SHP77 treated with DMSO at 0.1 percent for 48 hours (cell line): ENCODE measurements around the gene DLGAP1.

ENCODE experiments used
- DNase-seq: peaks from one replicate; lab custom pipeline; 2025; lab: John Stamatoyannopoulos, UW

DLGAP1 gene

GRCh38 chr18:3773303-3773702, 681.8 kb downstream of the DLGAP1 start:
- DNase-seq, result no peak

GRCh38 chr18:3771121-3771971, 683.8 kb downstream of the DLGAP1 start:
- no peak for DNase-seq

- no peak for DNase-seq
Observed at GRCh38 chr18:3761266-3761665, 693.8 kb downstream of the DLGAP1 start.

DNA sequence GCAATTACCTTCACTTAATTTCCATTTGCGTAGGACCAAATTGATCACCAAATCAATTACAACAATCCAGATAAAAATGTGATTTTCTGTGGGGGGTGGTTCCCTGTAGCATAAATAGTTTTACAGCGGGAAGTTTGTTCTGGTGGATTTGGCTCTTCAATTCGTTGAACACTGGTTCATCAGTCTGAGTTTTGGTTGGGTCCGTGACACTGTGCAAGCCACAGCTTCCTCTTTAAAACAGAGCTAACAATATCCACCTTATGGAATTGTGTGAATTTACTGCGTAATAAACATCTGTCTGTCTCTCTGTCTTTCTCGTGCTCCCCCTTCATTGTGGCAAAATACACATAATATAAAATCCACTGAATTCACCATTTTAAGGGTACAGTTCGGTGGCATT, 694.4 kb downstream of the DLGAP1 start:
- DNase-seq, result no peak

DNA sequence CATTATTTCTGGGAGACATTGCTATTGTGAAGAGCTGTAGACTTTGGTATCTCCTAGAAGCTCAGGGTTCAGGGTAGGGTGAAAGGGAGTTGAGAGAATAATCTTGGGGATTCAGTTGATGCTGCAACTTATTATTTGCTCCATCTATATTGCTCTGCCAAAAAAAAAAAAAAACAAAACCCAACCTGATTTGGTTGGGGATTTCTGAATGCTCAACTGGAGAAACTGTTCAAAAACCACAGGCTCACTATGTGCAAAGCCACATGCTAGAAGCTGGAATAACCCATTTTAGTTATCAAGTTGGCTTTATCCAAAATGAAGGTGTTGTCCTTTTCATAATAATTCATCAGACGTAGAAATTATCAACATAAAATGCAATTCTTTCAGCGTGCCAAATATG, 696.0 kb downstream of the DLGAP1 start:
- no peak for DNase-seq

GRCh38 chr18:3758531-3758930, 696.6 kb downstream of the DLGAP1 start:
- DNase-seq, result no peak

DNA sequence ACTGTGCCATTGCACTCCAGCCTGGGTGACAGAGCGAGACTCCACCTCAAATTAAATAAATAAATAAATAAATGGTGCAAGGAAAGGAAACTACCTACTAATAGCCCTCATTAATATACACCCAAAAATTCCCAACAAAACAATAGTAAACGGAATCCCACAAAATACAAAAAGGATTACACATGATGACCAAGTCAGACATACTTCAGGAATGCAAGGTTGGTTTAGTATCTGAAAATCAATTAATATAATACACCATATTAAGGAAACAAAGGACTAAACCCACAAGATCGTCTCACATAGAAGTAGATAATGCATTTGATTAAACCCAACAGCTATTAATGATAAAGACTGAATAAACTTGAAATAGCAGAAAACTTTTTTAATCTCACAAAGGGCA, 697.7 kb downstream of the DLGAP1 start:
- no peak for DNase-seq

- no peak for DNase-seq
Observed at GRCh38 chr18:3753106-3753505, 702.0 kb downstream of the DLGAP1 start.

DNA sequence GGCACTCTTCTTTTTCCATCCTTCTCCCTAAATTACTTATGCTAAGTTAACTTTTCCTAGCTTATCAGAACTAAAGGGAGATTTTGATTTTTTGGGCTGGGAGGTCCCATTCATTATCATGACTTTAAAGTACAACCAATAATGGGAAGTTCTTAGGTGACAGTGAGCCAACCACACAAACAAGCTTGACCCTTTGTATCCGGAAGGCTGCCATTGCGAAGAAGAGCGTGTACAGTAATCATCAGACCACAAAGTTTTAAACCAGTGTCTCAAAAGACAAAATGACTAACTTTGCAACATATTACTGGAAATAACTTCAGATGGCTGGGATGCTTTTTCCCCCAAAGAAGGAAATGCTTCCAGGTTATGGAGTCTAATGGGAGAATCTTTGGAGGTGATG, 707.0 kb downstream of the DLGAP1 start:
- no peak for DNase-seq

- no peak for DNase-seq
Observed at GRCh38 chr18:3747176-3747973, 707.7 kb downstream of the DLGAP1 start.

GRCh38 chr18:3742541-3742940, 712.6 kb downstream of the DLGAP1 start:
- DNase-seq, result no peak

- DNase-seq, result no peak
Observed at GRCh38 chr18:3741333-3741732, 713.8 kb downstream of the DLGAP1 start.

DNA sequence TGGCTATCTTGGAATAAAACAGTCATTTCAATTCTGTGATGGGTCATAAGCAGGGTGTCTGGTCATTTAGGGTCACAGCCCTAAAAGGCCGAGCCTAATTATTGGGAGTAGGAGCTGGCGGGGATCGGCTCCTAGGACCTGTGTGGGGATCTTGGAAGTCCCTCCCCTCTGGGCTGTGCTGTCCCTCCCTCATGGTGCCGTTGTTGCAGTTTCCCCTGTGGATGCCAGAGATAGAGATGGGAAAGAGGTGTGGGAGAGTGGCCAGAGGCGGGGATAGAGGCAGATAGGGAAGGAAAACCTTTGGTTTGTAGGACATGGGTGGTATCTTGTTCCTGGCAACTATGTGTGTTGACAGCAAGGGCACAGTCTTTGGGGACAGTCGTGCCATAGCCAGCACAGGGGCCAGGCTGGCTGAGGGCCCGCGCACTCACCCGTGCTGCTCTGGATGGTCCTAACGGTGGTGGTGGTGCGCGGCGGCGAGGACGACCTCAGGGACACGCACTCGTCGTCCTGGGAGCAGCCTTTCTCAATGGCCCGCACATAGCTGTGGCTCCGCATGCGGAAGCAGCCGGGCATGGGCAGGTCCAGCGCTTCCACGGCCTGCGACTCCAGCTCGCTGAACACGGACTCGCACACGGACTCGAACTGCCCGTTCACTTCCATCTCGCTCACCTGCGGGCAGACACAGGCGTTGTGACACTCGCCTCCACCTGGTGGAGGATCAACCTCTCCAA, 726.2 kb downstream of the DLGAP1 start:
- no peak for DNase-seq

DNA sequence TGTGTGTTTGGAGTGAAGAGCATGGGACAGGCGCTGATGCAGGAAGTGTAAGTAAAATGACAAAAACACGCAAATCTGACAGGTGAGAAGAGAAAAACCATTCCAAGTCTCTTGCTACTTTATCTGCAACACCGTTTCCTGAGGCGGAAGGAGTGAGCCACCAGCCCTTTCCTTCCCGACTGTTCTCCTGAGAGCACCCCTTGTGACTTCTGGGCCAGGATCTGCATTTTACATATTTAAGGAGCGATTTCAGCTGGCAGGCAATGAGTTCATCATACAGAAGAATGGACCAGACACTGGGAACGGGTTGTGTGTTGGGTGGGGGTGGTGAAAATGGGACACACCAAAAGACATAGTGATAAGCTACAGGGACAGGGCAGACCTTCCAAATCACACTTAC, 727.8 kb downstream of the DLGAP1 start:
- DNase-seq, result no peak

DNA sequence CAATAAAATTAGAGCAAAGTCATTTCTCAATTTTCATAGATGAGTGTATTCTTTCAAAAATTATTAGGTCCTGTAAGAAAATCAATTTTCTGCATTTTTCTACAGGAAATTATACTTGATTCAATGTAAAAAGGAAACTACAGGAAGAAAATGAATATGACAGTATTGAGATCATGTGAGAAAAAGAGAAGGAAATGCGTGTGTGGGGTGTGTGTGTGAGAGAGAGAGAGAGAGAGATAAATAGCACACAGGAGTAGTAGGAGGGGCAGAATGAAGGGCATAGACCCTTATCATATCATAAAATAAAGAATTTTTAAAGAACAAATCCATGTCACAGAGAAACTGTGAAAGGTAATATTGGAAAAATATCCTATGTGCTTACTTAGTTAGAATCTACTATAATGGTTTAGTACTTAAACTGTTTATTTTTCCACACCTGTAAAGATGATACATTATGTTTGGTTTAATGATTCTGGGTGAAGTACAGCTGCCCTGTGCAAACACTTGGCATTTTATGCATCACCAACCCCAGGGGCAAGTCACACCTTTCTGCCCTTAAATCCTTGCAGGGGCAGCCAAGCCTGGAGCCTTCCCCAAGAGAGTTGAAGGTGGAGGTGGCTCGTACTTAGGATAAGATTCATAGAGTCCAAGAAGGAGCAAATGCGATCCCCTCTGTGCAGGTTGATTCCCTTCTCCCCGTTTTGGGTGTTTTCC, 728.7 kb downstream of the DLGAP1 start:
- peak; percentile 85 for DNase-seq

DNA sequence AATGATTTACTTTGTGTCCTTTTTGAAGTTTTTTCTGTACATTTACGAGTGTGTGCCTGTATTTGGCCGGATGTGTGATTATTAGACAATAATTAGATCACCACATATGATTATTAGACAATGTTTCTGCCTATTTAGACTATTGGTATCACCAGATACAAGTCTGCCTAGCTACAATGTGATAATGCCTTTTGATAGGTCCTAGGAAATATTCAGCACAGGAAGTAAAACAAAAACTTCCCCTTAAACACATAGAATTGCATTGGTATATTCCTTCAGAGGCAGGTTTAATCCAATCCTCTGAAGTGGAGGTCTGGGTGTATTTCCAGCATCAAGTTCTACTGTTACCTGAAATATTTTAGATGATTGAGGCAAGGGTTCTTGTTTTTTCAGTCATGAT, 730.0 kb downstream of the DLGAP1 start:
- no peak for DNase-seq

DNA sequence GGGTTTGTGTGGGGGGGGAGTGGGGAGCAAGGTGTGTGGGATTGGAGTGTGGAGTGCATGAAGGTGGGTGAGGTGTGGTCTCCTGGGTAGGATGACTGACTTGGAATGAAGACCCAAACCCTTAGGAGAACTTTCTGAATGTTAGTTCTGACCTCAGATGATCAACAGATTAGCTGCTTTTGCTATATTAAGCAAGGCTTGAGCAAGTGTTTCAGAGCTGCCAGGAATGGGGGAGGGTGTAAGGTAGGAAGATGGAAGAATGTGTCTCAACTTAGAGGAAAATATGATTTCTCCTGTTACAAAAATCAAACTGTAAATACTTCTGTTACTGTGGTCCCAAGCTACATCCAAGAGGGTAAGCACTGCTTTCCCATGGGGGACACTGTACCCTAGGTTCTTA, 731.6 kb downstream of the DLGAP1 start:
- DNase-seq, result no peak

DNA sequence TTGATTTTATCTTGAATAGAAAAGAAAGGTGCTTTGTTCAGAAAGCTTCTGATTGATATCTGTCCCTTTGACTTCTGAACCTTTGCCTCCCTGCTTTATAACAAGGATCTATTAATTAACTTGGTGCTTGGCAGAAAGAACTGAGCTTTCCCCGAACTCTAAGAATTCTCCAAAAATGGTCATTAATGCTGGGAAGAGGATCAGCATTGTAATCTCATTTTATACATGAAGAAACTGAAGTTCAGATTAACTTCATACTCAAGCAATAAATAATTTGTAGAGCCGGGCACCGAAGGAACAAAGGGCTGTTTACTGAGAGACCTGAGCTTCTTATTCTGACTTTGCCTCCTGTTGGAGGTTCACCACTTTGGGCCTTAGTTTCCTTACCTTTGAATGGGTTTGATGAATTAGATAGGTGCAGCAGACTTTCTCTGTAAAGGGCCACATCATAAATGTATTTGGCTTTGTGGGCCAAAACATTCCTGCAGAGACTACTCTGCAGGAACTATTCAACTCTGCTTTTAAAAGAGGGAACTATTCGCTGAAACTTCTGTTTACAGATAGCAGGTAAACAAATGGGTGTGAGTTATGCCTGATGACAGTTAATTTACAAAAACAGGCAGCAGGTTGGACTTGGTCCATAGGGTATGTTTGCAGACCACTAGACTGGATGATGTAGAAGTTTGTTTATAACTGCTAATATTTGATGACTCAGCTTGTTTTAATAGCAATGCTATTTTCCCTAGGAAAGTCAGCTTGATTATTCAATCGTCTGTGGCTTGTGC, 732.3 kb downstream of the DLGAP1 start:
- no peak for DNase-seq

DNA sequence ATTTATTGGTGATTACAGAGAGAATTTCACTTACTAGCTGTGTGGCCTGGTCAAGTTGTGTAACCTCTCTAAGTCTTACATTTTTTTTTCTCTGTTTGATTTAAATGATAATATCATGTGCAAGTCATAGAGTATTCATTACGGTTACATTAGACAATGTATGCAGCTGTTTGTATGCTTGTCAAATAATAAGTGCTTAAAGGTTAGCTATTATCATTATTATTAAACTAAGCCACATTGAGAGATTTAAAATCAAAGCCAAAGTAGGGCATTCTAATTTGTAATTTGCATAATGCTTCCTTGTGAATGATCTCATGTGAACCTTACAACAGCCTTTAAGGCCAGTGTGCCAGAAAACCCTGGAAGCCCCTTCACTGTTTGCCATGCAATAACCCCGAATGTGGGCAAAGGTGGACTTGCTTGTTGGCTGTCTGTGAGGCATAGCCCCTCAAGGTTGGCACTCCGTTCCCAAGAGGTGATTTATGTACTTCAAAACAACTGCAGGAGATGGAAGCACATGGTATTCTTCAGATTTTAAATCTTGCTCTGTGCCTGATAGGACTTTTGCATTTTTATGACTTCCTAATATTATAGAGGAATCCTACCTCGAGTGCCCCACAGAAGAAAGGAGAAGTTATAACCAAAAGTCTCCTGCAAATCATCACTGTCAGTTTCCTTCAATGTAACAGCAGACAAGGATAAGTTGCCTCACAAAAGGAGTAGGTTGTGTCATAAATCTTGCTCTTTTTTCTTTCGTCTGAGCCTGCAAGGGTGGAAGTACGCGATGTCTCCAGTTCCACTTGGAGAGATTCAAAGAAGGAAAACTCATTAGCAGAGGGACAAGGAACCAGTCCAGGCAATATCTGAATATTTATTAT, 733.1 kb downstream of the DLGAP1 start:
- DNase-seq, result no peak
